GM19463 (cell line): Measurements from ENCODE around the gene KCTD12.

Experiments used
- ATAC-seq: cut with Tn5 transposase; IDR thresholded peaks from one replicate; pipeline ENCODE4 v1.9.1; 2021; ENCODE audit warnings: mild to moderate bottlenecking, moderate library complexity; ENCODE audit not compliant: unreplicated experiment

The KCTD12 gene

GRCh38 chr13:76888421-76888820, 2.2 kb upstream of the KCTD12 start:
- no peak for ATAC-seq

DNA sequence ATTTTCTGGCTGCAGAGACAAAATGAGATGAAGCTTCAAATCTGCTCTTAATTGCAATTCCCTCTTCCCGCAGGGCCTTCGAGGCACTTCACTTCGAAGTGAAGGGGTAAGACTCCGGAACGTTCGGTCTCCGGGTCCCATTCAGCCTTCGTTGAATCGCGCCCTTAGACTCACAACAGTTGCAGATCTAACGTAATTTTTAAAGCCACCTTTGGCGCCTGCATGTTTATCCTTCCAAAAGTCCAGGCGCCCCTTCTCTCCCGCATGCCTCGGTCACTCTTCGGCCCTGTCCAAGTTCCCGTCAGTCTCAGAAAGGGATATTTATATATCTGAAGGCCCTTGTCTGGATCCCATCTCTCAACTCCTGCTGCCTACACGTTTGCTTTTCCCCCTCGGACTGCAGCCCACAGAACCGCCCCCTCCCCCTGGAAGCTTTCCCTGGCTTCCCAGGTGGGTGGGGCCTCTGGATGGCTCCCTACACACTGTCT, 915 bp upstream of the KCTD12 start:
- ATAC-seq = no peak

DNA sequence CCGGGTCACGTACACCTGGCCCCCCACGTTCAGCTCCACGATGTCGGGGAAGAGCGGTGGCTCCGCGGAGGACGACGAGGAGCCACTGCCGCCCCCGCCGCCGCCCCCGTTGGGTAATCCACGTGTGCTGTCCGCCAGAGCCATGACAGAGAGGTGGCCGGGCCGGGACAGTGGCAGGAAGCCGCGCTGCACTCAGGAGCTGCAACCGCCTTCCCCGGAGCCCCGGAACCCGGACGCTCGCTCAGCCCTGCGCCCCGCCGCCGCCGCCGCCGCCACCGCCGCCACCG, 257 bp downstream of the KCTD12 start:
- no peak for ATAC-seq

- ATAC-seq = peak; percentile 35
These were observed 801 bp downstream of the KCTD12 start for GRCh38 chr13:76885203-76886004.

GRCh38 chr13:76884907-76885202, 1.4 kb downstream of the KCTD12 start:
- ATAC-seq = no peak

- no peak for ATAC-seq
These were observed 1.9 kb downstream of the KCTD12 start for GRCh38 chr13:76884186-76884906.

DNA sequence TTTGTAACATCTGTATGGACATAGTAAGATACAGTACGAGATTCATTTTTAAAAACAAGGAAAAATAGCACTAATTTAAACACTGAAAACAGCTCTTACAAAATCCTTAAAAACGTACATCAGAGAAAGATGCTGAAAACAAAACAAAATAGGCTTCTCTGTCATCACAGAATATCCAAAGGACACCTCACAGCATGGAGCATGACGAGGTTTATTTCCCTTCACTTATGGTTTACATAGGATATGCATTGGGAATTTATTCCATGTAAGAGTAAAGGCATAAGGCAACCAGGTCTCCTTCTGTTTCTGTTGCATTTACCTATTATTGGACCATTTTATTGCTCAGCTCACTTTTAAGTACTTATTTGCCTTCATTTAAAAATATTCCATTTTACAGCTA, 3.0 kb downstream of the KCTD12 start:
- ATAC-seq = no peak

DNA sequence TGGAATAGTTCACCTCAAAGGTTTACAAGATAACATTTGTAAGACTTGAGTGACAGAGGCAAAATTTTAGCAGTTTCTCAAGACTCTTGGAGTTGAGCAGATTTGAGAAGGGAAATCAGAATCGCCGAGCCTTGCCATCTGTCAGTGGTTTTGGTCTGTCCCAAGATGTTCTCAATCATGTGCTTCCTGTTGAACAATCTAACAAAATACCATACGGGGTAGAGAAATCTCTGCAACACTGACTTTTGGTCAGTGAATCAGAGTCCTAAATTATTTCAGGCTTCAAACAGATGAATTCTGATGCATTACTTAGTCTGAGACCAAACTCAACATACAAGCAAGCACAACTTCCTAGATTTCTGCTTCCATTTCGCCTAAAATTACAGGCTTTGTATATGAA, 3.8 kb downstream of the KCTD12 start:
- no peak for ATAC-seq

DNA sequence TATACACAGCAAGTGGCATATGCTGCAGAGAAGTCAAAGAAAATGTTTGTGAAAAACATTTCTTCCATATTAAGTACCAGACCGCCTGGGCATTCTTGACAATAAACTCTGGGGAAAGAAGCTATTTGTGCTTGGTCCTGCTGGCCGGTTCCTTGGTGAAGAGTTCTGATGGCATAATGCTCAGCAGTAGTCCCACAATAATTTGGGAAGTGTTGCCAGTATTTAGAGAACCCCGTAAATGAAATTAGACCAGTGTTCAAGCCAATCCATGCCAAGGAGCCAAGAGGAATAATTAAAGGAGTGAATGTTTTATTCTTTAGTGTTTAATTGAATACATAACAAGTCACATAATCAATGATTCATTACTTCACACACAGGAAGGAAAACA, 6.3 kb downstream of the KCTD12 start:
- ATAC-seq = no peak

GRCh38 chr13:76879203-76879882, 6.9 kb downstream of the KCTD12 start:
- ATAC-seq = peak; percentile 95

GRCh38 chr13:76878043-76878442, 8.2 kb downstream of the KCTD12 start:
- no peak for ATAC-seq

DNA sequence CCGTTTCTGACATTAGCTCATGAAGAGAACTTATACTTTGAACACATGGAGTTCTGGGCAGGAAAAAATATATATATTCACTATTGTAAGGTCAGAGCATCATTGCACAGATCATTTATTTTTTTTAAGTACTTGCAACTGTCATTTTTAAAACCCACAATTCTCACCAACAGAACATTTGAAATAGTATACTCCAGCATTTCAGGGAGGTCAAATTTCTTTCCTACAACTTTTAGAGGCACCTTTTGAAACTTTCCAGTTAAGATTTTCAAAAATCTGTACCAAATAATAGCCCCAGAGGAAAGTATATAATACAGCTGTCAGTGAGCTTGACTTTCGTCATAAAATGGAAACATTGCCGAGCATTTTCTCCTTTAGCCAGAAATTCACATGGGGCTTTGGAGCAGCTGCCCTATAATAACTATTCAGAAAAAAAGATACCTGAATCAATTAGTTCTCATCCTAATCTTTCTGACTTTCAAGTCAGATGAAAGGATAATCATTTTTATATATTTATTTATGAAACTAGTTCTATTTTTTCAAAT, 10.9 kb downstream of the KCTD12 start:
- no peak for ATAC-seq

- peak; percentile 66 for ATAC-seq
These were observed 11.7 kb downstream of the KCTD12 start for GRCh38 chr13:76874479-76874878.

GRCh38 chr13:76873445-76873844, 12.8 kb downstream of the KCTD12 start:
- no peak for ATAC-seq

GRCh38 chr13:76872675-76873074, 13.5 kb downstream of the KCTD12 start:
- ATAC-seq = no peak

- ATAC-seq = no peak
These were observed 14.8 kb downstream of the KCTD12 start for GRCh38 chr13:76871432-76871831.

DNA sequence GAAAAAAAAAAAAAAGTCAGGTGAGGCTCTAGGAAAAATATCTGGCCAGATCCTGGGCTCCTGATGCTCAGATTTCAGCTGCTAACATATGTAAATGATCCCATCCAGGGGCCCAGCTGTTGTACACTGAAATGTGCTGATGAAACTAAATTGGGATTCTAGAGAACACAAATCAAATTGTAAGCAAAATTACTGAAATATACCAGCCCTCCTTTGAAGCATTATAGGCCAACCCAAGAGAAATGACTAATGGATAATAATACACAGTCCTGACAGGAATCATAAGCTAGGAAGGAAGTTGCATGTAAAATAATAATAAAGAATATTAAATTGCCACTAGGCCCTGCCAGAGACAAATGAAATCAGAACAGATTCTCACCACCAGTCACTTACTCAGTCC, 17.8 kb downstream of the KCTD12 start:
- no peak for ATAC-seq

DNA sequence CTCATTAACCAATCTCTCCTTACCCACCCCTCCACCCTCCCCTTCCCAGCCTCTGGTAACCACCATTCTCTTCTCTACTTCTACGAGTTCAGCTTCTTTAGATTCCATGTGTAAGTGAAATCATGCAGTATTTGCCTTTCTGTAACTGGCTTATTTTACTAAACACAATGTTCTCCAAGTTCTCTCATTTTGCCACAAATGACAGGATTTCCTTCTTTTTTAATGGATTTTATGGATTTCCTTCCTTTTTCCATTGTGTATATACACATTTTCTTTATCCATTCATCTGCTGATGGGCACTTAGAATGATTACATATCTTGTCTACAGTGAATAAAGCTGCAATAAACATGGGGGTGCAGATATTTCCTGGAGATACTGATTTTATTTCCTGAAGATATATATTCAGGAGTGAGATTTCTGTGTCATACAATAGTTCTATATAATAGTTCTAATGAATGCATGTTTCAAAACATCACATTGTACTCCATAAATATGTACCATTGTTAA, 20.2 kb downstream of the KCTD12 start:
- ATAC-seq = no peak

DNA sequence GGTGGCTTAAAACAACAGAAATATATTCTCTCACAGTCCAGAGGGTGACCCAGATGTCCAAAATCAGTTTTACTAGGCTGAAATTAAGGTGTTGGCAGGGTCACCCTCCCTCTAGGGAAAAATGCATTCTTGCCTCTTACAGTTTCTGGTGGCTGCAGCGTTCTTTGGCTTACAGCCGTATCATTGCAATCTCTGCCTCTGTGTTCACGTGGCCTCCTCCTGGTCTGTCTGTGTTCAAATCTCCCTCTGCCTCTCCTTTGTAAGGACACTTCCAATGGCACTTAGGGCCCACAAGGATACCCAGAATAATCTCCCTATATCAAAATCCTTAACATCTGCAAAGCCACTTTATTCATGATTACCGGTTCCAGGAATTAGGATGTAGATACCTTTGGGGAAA, 21.1 kb downstream of the KCTD12 start:
- no peak for ATAC-seq

DNA sequence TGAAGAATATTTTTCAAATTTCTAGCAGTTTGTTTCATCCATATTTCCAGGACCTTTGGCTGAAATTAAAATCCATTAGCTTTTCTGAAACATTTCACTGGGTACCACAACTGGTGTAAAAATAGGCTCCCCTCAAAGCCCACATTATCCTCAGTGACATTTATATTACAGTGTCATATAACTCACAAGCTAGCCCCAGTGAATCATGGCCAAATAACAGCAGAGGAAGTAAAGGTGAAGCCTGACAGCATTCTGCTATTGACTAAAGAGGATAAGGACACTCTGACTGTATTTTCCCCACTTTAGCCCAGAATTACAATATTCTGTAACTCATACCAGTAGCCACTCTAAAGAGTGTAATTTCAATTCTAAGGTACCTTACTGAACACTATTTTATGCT, 21.9 kb downstream of the KCTD12 start:
- no peak for ATAC-seq

DNA sequence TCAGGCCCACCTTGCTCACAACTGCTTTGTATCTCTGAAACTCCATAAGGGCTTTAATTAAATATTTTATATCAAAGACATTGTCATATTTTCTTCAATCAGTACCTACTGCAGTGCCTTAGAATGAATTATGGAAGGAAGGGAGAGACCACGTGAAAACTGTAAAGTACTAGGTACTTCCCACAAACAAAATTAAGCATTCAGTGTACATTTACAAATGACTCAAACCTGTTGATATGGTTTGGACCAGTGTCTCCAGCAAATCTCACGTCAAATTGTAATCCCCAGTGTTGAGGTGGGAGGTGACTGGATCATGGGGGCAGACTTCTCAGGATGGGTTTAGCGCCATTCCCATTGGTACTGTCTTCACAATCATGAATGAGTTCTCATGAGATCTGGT, 23.2 kb downstream of the KCTD12 start:
- ATAC-seq = no peak

DNA sequence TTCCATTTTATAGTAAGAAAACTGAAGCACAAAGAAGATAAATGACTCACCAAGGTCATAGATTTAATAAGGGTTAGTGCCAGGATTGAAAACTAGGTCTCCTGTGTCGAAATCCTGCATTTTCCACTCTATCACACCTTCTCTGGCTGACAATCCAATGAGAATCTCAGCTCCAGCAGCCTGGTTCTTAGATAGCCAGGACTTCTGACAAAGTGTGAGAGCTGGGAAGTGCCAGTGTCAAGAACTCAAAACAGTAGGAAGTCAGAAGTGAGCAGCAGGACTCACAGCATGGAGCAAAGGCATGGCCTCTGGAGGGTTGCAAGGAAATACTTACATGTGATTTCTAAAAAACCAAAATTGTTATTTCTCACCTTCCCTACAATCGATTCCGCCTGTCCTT, 24.3 kb downstream of the KCTD12 start:
- ATAC-seq = no peak
